ENCODE results near the gene RAMP3. TPM values are rescaled to one million over a fixed set of nuclear protein-coding genes. Genes with fewer than 3 reads are reported as not detected.

The RAMP3 gene
- polyA plus RNA-seq, 3 donors = not detected

DNA sequence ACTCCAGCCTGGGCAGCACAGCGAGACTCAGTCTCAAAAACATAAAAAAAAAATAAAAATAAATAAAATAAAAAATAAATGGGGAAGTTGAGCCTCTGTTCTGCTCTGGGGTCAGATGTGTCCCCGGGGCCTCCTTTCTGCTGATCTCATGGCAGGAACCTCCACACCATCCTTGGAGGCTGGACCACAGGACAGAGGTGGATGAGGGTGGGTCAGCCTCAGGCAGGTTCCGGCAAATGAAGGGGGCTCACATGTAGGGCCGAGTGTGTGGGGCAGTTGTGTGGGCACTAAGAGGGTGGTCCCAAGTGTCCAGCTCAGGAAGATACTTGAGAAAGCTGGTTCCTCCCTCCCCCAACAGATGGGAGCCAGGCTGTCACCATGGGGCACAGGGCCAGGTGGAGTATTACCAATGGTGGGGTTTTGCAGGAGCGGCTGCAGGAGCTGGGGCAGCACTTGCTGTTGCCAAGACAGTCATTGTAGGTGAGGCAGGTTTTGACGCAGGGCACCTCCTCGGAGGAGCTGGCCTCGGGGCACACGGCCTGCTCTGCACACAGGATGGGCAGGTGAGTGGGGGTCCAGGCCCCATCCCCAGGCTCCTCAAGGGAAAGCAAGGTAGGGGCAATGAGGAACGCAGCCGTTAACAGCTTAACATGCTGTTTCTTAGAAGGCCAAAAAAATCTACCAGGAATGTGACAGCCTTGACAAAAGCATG is 32.2 kb upstream of the RAMP3 start:
- peaks cover 2 to 3% (median 3%) of the 10 kb centered on the region in 3 donors for H3K27me3 Mint-ChIP-seq (ENCODE audit: low read depth in 3 of 3)
- WGBS (ENCODE audit: insufficient coverage) = 100% methylated on average over 7 of the region's 11 CpGs
- intact Hi-C loops (cut with micrococcal nuclease) = no loop called here

DNA sequence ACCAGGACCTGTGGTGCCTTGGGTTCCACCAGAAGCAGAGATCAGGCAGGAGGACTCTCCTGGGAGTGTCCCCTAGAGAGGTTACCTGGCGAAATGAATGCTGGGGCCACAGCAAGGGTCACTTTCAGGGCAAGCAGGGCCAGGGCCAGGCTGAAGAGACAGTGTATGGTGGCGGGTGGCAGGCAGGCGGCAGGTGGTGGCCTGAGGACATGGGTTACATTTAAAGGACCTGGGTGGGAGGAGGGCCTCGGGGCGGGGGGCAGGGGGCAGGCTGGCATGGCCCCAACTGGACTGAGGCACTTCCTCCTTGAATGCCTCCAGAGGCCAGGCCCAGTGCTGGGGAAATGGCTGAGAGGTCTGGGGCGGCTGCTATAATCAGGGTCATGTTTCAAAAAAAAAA is 31.4 kb upstream of the RAMP3 start:
- Mint-ChIP-seq H3K4me3 (no peak overlapping the region), H3K27ac (peak overlapping the region in 3 of 7 donors; percentile 28 to 56 (median 41)), H3K27me3 (ENCODE audit: low read depth in 3 of 3) (peaks cover 2 to 3% (median 2%) of the 10 kb centered on the region in 3 donors), H3K4me1 (peaks cover 5% of the 10 kb centered on the region), H3K9me3 (peaks cover 0 to 5% (median 0%) of the 10 kb centered on the region in 7 donors), H3K36me3 (no peaks in the 10 kb centered on the region)
- no peak overlapping the region for H3K4me2 ChIP-seq (replicated peaks; ENCODE audit: extremely low read depth, low read length, poor library complexity, severe bottlenecking)
- H3K4me3 ChIP-seq (replicated peaks in 1 of 3; ENCODE audit: low read depth in 2 of 3, low read length in 3 of 3) = no peak overlapping the region
- H3K4me1 ChIP-seq (ENCODE audit: control insufficient read depth in 1 of 2, insufficient read depth in 2 of 2, low read length in 2 of 2) = no peaks in the 10 kb centered on the region
- DNase-seq = no peak
- 88% methylated on average over 6 of the region's 6 CpGs for WGBS (ENCODE audit: insufficient coverage)
- no peak overlapping the region for H3K9ac ChIP-seq (ENCODE audit: insufficient read depth, low read length, poor library complexity, severe bottlenecking)
- H3K36me3 ChIP-seq (replicated peaks in 1 of 2; ENCODE audit: control insufficient read depth in 1 of 2, insufficient read depth in 2 of 2, low read length in 2 of 2) = no peaks in the 10 kb centered on the region
- no peaks in the 10 kb centered on the region for H4K20me1 ChIP-seq (ENCODE audit: insufficient read depth, low read length)
- H3K9me3 ChIP-seq (replicated peaks in 1 of 2; ENCODE audit: control insufficient read depth in 1 of 2, insufficient read depth in 1 of 2, low read length in 2 of 2) = no peaks in the 10 kb centered on the region
- no peak overlapping the region for H3K27ac ChIP-seq (ENCODE audit: low read depth in 1 of 2, low read length in 2 of 2)
- no peaks in the 10 kb centered on the region for H3K27me3 ChIP-seq (ENCODE audit: control insufficient read depth in 2 of 2, insufficient read depth in 2 of 2, low read length in 2 of 2)
- H2AFZ ChIP-seq (ENCODE audit: insufficient read depth, low read depth, low read length, poor library complexity, severe bottlenecking) = no peak overlapping the region
- H3K79me2 ChIP-seq (ENCODE audit: insufficient read depth, low read length) = no peaks in the 10 kb centered on the region
- intact Hi-C loops (cut with micrococcal nuclease) = no loop called here
- TF ChIP-seq, protein P1, sequence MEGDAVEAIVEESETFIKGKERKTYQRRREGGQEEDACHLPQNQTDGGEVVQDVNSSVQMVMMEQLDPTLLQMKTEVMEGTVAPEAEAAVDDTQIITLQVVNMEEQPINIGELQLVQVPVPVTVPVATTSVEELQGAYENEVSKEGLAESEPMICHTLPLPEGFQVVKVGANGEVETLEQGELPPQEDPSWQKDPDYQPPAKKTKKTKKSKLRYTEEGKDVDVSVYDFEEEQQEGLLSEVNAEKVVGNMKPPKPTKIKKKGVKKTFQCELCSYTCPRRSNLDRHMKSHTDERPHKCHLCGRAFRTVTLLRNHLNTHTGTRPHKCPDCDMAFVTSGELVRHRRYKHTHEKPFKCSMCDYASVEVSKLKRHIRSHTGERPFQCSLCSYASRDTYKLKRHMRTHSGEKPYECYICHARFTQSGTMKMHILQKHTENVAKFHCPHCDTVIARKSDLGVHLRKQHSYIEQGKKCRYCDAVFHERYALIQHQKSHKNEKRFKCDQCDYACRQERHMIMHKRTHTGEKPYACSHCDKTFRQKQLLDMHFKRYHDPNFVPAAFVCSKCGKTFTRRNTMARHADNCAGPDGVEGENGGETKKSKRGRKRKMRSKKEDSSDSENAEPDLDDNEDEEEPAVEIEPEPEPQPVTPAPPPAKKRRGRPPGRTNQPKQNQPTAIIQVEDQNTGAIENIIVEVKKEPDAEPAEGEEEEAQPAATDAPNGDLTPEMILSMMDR (IDR thresholded peaks at IDR 0.05) = no peak

More for the DNA sequence above, 32.2 kb upstream of the RAMP3 start:
- H3K9ac ChIP-seq (ENCODE audit: insufficient read depth, low read length, poor library complexity, severe bottlenecking) = no peak overlapping the region
- peaks cover 0 to 8% (median 0%) of the 10 kb centered on the region in 7 donors for H3K9me3 Mint-ChIP-seq
- TF ChIP-seq, protein P1 (IDR thresholded peaks at IDR 0.05) = no peak
- no peaks in the 10 kb centered on the region for H3K9me3 ChIP-seq (replicated peaks in 1 of 2; ENCODE audit: control insufficient read depth in 1 of 2, insufficient read depth in 1 of 2, low read length in 2 of 2)
- H2AFZ ChIP-seq (ENCODE audit: insufficient read depth, low read depth, low read length, poor library complexity, severe bottlenecking) = no peak overlapping the region
- H3K4me1 ChIP-seq (ENCODE audit: control insufficient read depth in 1 of 2, insufficient read depth in 2 of 2, low read length in 2 of 2) = no peaks in the 10 kb centered on the region
- H3K4me1 Mint-ChIP-seq = peaks cover 5% of the 10 kb centered on the region
- H3K27ac Mint-ChIP-seq = peak overlapping the region in 4 of 7 donors; percentile 23 to 52 (median 30)
- H3K4me3 Mint-ChIP-seq = peak overlapping the region in 1 of 2 donors; percentile 16
- H3K4me2 ChIP-seq (replicated peaks; ENCODE audit: extremely low read depth, low read length, poor library complexity, severe bottlenecking) = no peak overlapping the region
- H3K36me3 Mint-ChIP-seq = no peaks in the 10 kb centered on the region
- no peaks in the 10 kb centered on the region for H3K79me2 ChIP-seq (ENCODE audit: insufficient read depth, low read length)
- H3K4me3 ChIP-seq (replicated peaks in 1 of 3; ENCODE audit: low read depth in 2 of 3, low read length in 3 of 3) = no peak overlapping the region
- no peaks in the 10 kb centered on the region for H3K27me3 ChIP-seq (ENCODE audit: control insufficient read depth in 2 of 2, insufficient read depth in 2 of 2, low read length in 2 of 2)
- DNase-seq = no peak
- no peaks in the 10 kb centered on the region for H3K36me3 ChIP-seq (replicated peaks in 1 of 2; ENCODE audit: control insufficient read depth in 1 of 2, insufficient read depth in 2 of 2, low read length in 2 of 2)
- H3K27ac ChIP-seq (ENCODE audit: low read depth in 1 of 2, low read length in 2 of 2) = no peak overlapping the region
- H4K20me1 ChIP-seq (ENCODE audit: insufficient read depth, low read length) = no peaks in the 10 kb centered on the region
